Measurements from ENCODE around the gene ZNF764.

The ZNF764 gene

DNA sequence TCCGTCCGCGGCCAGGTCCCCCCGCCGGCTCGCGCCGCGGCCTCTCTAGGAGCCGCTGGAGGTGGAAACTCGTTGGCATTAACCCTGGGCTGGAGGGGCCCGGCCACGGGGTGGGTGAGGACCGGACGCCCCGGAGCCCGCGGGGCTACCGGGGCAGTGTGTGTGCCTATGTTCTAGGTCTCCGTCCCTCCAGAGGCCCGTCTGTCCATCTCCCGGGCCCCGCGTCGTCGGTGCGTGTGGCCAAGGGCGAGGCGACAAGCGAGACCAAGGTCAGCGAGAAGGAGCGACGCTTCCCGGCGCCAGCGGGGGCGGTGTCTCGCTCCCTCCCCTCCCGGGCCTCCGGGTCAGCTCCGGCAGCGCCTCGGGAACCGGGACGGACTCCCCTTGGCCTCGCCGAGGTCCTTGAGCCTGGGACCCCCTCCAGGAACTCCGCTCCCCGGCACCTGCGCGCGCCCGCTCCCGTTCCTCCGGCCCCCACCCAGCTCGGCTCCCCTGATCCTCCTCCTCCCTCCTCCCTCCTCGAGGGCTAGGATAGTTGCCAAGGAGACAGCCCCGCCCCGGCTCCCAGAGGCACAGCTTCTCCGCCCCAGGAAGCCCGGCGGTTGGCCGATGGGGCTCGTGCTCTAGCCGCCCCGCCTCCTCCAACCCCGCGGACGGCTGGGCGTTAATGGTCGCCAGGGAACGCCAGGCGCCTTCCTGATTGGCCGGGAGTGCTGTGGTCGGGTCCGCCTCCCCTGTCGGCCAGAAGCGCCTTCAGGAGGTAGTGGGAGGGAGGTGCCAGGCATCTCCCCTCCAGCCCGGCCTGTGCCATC, 31.1 kb downstream of the ZNF764 start:
- peak overlapping the region; percentile 93 to 99 for H3K27ac ChIP-seq
- no peaks in the 10 kb centered on the region for H3K27me3 ChIP-seq

DNA sequence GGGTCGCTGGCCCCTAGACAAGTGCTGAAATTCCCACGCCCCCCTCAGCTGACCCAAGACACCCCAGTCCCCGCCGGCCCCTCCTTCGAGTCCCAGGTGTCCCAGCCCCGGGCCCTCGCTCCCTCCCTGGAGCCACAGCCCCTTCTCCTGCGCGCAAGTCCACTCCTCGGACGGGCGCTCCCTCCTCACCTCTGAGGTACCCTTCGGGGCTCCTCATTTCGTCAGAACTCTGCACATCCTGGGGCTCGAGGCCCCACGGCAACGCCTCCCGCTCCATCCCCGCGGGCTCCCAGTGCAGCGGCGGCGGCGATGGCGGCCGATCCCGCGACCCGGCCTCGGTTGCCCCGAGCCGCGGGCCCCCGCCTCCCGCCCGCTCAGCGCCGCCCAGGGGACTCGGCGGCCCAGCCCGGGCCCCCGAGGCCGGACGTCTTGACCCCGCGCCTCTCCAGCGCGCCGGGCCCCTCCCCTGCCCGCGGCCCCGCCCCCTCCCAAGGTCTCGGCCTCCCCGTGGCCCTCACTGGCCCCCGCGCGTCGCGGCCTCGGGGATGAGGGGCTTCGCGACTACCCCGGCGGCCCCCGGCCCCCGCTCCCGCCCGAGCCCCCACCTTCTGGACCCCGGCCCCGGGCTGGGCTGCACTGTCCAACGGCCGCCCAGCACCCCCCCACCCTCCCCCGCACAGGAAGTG, 31.9 kb downstream of the ZNF764 start, which contains the start of gene ZNF768:
Gene ZNF768 (minus strand): TSS at position 430 of the 686 bp plus-strand sequence. CDS start 153 bp downstream, at position 277.
- H3K27me3 ChIP-seq: no peaks in the 10 kb centered on the region
- H3K27ac ChIP-seq: peak within 1 kb of the TSS; percentile 93 to 99
- H3K36me3 ChIP-seq: peaks cover 7 to 23% (median 8%) of the 10 kb centered on the region in 3 donors
- intact Hi-C loops (cut with DNase I; ENCODE audit: low total_unique reads): loop anchor here (5.0 kb wide), 1 partner anchor 79 kb away; the partner anchor contains the start of gene SEPHS2
- peak within 1 kb of the TSS; percentile 63 to 93 for H3K4me3 ChIP-seq
- no peak for DNase-seq
- no peaks in the 10 kb centered on the region for H3K9me3 ChIP-seq
- TF ChIP-seq, protein P1, sequence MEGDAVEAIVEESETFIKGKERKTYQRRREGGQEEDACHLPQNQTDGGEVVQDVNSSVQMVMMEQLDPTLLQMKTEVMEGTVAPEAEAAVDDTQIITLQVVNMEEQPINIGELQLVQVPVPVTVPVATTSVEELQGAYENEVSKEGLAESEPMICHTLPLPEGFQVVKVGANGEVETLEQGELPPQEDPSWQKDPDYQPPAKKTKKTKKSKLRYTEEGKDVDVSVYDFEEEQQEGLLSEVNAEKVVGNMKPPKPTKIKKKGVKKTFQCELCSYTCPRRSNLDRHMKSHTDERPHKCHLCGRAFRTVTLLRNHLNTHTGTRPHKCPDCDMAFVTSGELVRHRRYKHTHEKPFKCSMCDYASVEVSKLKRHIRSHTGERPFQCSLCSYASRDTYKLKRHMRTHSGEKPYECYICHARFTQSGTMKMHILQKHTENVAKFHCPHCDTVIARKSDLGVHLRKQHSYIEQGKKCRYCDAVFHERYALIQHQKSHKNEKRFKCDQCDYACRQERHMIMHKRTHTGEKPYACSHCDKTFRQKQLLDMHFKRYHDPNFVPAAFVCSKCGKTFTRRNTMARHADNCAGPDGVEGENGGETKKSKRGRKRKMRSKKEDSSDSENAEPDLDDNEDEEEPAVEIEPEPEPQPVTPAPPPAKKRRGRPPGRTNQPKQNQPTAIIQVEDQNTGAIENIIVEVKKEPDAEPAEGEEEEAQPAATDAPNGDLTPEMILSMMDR (IDR thresholded peaks at IDR 0.05): no peak
- peaks cover 0 to 32% (median 13%) of the 10 kb centered on the region in 4 donors for H3K4me1 ChIP-seq

More for the DNA sequence above, 31.1 kb downstream of the ZNF764 start:
- TF ChIP-seq, protein P1 (IDR thresholded peaks at IDR 0.05): peak; percentile 28 to 36
- Histone ChIP-seq H3K36me3 (peaks cover 10 to 31% (median 16%) of the 10 kb centered on the region in 3 donors), H3K4me1 (peaks cover 0 to 35% (median 13%) of the 10 kb centered on the region in 4 donors), H3K4me3 (peak overlapping the region; percentile 63 to 93), H3K9me3 (no peaks in the 10 kb centered on the region)
- intact Hi-C loops (cut with DNase I; ENCODE audit: low total_unique reads): loop anchor here (5.0 kb wide), 1 partner anchor 80 kb away; the partner anchor contains the start of gene SEPHS2
- peak; percentile 98 to 99 for DNase-seq

DNA sequence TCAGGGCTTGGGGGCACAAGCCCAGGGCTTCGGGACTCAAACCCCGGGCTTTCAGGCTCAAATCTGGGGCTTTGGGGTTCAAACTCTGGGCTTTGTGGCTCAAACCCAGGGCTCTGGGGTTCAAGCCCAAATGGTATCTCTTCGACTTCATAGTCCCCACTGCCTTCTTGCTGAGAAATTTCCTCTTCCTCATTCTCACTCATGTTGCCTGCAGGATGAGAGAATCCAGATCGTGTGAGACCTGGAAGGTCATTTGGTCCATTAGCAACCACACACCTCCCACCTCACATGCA, 32.4 kb downstream of the ZNF764 start:
- Histone ChIP-seq H3K27me3 (no peaks in the 10 kb centered on the region), H3K36me3 (peaks cover 3 to 18% (median 7%) of the 10 kb centered on the region in 3 donors), H3K4me3 (peak overlapping the region; percentile 63 to 93), H3K4me1 (peaks cover 0 to 32% (median 13%) of the 10 kb centered on the region in 4 donors), H3K9me3 (no peaks in the 10 kb centered on the region), H3K27ac (peak overlapping the region; percentile 93 to 99)
- intact Hi-C loops (cut with DNase I; ENCODE audit: low total_unique reads): loop anchor here (5.0 kb wide), 1 partner anchor 78 kb away; the partner anchor contains the start of gene SEPHS2
- no peak for DNase-seq
- TF ChIP-seq, protein P1 (IDR thresholded peaks at IDR 0.05): no peak

DNA sequence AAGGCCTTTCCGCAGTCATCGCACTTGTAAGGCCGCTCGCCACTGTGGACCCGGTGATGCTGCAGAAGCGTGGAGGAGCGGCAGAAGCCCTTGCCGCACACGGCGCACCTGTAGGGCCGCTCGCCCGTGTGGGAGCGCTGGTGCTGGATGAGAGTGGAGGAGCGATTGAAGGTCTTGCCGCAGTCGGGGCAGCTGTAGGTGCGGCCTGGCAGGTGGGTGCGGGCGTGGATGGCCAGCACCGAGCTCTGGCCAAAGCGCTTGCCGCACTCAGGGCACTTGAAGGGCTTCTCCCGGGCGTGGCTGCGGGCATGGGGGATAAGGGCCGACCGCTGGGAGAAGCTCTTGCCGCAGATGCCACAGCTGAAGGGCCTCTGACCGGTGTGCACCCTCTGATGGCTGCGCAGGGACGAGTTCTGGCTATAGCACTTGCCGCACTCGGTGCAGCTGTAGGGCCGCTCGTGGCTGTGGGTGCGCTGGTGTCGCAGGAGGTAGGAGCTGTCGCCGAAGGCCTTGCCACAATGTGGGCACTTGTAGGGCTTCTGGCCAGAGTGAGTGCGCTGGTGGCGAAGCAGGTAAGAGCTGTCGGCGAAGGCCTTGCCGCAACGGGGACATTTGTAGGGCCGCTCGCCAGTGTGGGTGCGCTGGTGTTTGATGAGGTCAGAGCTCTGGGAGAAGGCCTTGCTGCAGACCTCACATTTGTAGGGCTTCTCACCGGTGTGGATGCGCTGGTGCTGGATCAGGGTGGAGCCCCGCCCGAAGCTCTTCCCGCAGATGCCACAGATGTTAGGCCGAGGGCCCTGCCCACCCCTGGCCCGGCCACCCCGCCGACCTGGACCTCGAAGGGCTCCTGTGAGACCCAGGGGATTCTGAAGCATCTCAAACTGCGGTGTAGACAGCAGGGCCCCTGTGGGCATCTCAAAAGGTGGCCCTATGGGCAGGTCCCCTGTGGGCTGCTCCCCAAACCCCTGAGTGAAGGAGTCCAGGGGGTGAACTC, 33.3 kb downstream of the ZNF764 start:
- Histone ChIP-seq H3K36me3 (peaks cover 0 to 11% (median 7%) of the 10 kb centered on the region in 3 donors), H3K4me3 (no peak overlapping the region), H3K4me1 (peaks cover 0 to 32% (median 13%) of the 10 kb centered on the region in 4 donors), H3K9me3 (no peaks in the 10 kb centered on the region), H3K27ac (no peak overlapping the region), H3K27me3 (no peaks in the 10 kb centered on the region)
- DNase-seq: no peak
- intact Hi-C loops (cut with DNase I; ENCODE audit: low total_unique reads): loop anchor here (5.0 kb wide), 1 partner anchor 78 kb away; the partner anchor contains the start of gene SEPHS2
- TF ChIP-seq, protein P1 (IDR thresholded peaks at IDR 0.05): no peak

Measured in tibial artery (tissue), 4 donors.